Glomerular endothelial cell (primary cell): ENCODE measurements around the gene PRR33. TPM values are rescaled to one million over a fixed set of nuclear protein-coding genes. Genes with fewer than 3 reads are reported as not detected.
A peak's percentile ranks its signal among the peaks of the same experiment; 100 is the strongest.

Source experiments
- DNase-seq: peaks from one replicate; pipeline ENCODE4 v3.0.0-alpha.2; 2011; ENCODE audit warnings: low read depth, low spot score; ENCODE audit errors: extremely low read depth
- total RNA-seq: library from RNA; depleted of rRNA; stranded (reverse); fragments of >200 nt; gene quantifications from 2 replicates; pipeline ENCODE4 v1.2.3, GENCODE V29; 2015

Gene PRR33
- total RNA-seq, 1 donor from 2014 or later: not detected

- no peak for DNase-seq
Measured at GRCh38 chr11:1917523-1918435, 26.1 kb upstream of the PRR33 start.

GRCh38 chr11:1916986-1917522, 25.4 kb upstream of the PRR33 start:
- no peak for DNase-seq

- no peak for DNase-seq
Measured at GRCh38 chr11:1916132-1916985, 24.7 kb upstream of the PRR33 start.

- no peak for DNase-seq
Measured at GRCh38 chr11:1915795-1916131, 24.1 kb upstream of the PRR33 start.

- no peak for DNase-seq
Measured at GRCh38 chr11:1913271-1914060, 21.8 kb upstream of the PRR33 start.

GRCh38 chr11:1912289-1912878, 20.7 kb upstream of the PRR33 start:
- no peak for DNase-seq

- DNase-seq: no peak
Measured at GRCh38 chr11:1909524-1909923, 17.8 kb upstream of the PRR33 start.

- DNase-seq: peak; percentile 90
Measured at GRCh38 chr11:1908618-1909017, 16.9 kb upstream of the PRR33 start.

GRCh38 chr11:1906611-1907423, 15.1 kb upstream of the PRR33 start:
- DNase-seq: no peak

- DNase-seq: peak; percentile 52
Measured at GRCh38 chr11:1906181-1906580, 14.5 kb upstream of the PRR33 start.

GRCh38 chr11:1899686-1900085, 8.0 kb upstream of the PRR33 start:
- no peak for DNase-seq

- no peak for DNase-seq
Measured at GRCh38 chr11:1899090-1899489, 7.4 kb upstream of the PRR33 start.

- DNase-seq: no peak
Measured at GRCh38 chr11:1896923-1897322, 5.2 kb upstream of the PRR33 start.

- DNase-seq: no peak
Measured at GRCh38 chr11:1896468-1896867, 4.8 kb upstream of the PRR33 start.

GRCh38 chr11:1894759-1895158, 3.1 kb upstream of the PRR33 start:
- no peak for DNase-seq

GRCh38 chr11:1893581-1894359, 2.1 kb upstream of the PRR33 start:
- DNase-seq: no peak

- no peak for DNase-seq
Measured at GRCh38 chr11:1892558-1892957, 863 bp upstream of the PRR33 start.

GRCh38 chr11:1892116-1892515, 421 bp upstream of the PRR33 start:
- no peak for DNase-seq
